A673 (cell line): Measurements from ENCODE around the gene QDPR. TPM values are rescaled to one million over a fixed set of nuclear protein-coding genes. Genes with fewer than 3 reads are reported as not detected.

Experiments
- BruUV-seq: library from RNA; stranded (reverse); fragments of 400-500 nt; replicated peaks from 2 replicates; lab custom pipeline; 2021; lab: Mats Ljungman, UMichigan
- CTCF ChIA-PET: fragments of 300-600 bp; sonication (Branson Sonifier 250); formaldehyde crosslinking; loops from one replicate; lab custom pipeline; 2022; ENCODE audit warnings: antibody characterized with exemption; lab: Charles Lee
- POLR2A ChIA-PET: fragments of 300-600 bp; sonication (Branson Sonifier 250); formaldehyde crosslinking; loops from one replicate; lab custom pipeline; 2022; ENCODE audit warnings: antibody characterized with exemption; ENCODE audit not compliant: low non-redundant PET; lab: Charles Lee
- DNase-seq: peaks from one replicate; pipeline ENCODE4 v3.0.0-alpha.2; 2015; ENCODE audit warnings: low spot score
- H3K27ac ChIP-seq: fragments of 200-600 bp; sonication (generic); 2 replicates; pipeline ENCODE4 v1.5.1; 2016; ENCODE audit warnings: mixed run types, low read depth, mild to moderate bottlenecking, mixed read lengths, antibody characterized with exemption, low read length; ENCODE audit not compliant: poor library complexity, severe bottlenecking
- H3K27me3 ChIP-seq: fragments of 200-600 bp; sonication (generic); replicated peaks from 2 replicates; pipeline ENCODE4 v1.6.1; 2017; ENCODE audit warnings: mixed run types, low read depth, mild to moderate bottlenecking, mixed read lengths, antibody characterized with exemption, low read length; ENCODE audit not compliant: insufficient read depth, poor library complexity
- H3K36me3 ChIP-seq: fragments of 200-600 bp; sonication (generic); 2 replicates; pipeline ENCODE4 v1.6.1; 2016; ENCODE audit warnings: mixed run types, mild to moderate bottlenecking, mixed read lengths, antibody characterized with exemption, low read length; ENCODE audit not compliant: insufficient read depth, poor library complexity, severe bottlenecking
- H3K4me1 ChIP-seq: fragments of 200-600 bp; sonication (generic); 2 replicates; pipeline ENCODE4 v1.6.1; 2017; ENCODE audit warnings: mixed run types, mild to moderate bottlenecking, mixed read lengths, antibody characterized with exemption, low read length; ENCODE audit not compliant: insufficient read depth, poor library complexity, severe bottlenecking
- H3K4me3 ChIP-seq: fragments of 200-600 bp; sonication (generic); 2 replicates; pipeline ENCODE4 v1.5.1; 2016; ENCODE audit warnings: low read depth, mixed run types, mild to moderate bottlenecking, mixed read lengths, low read length; ENCODE audit not compliant: poor library complexity, severe bottlenecking
- H3K9me3 ChIP-seq: fragments of 200-600 bp; sonication (generic); 2 replicates; pipeline ENCODE4 v1.6.1; 2016; ENCODE audit warnings: mixed run types, low read depth, mild to moderate bottlenecking, mixed read lengths, antibody characterized with exemption, low read length; ENCODE audit not compliant: poor library complexity, severe bottlenecking
- EZH2 ChIP-seq: fragments of 200-600 bp; sonication (generic); IDR thresholded peaks from 2 replicates; pipeline ENCODE4 v1.6.1; 2017; ENCODE audit warnings: borderline replicate concordance, low read depth, mild to moderate bottlenecking, mixed read lengths, antibody characterized with exemption, low read length; ENCODE audit not compliant: poor library complexity, severe bottlenecking
- intact Hi-C: fragments of 100-400 bp; cut with micrococcal nuclease; formaldehyde crosslinking; loops from one replicate; pipeline ENCODE4 v1.10.0; 2022; ENCODE audit not compliant: unreplicated experiment
- total RNA-seq: library from RNA; stranded (reverse); gene quantifications from 2 replicates; pipeline ENCODE4 v1.2.3, GENCODE V29; 2021
- TF ChIP-seq, protein P1 (sequence below): fragments of 300-800, 200-600 bp; sonication (generic); conservative IDR thresholded peaks from 2 replicates; pipeline ENCODE4 v1.5.1; 2017; ENCODE audit warnings: low read depth, mild to moderate bottlenecking, antibody characterized with exemption, low read length, moderate library complexity, mixed read lengths

QDPR gene
- total RNA-seq, 1 experiment from 2014 or later: 14.7 TPM

DNA sequence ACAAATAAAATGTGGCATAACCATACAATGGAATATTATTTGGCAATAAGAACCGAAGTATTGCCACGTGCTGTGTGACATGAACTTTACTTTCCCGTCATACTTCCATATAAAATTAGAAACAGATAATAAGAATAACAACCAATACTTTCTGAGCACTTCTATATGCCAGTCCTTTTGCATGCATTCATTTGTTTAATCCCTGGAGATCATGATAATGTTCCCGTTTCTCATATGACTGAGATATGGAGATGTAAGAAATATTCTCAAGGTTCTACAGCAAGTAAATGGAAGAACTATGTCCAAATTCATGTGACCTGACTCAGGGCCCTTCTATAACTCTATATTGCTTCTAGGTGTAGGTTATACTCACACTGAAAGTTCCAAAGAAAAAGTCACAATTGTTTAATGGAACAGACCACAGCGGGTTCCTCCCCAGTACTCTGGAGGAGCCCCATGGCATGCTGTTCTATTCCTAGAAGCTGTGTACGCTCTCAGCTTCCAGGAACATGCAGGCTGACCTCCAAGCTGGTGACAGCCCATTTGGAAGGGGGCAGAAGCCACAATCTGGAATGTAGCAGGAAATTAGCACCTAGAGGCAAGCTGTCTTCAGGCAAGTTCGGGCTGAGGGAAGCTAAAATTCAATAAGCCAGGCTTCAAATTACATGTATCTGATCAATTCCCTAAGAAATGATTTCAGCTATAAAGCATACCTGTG, 31.5 kb downstream of the QDPR start:
- Histone ChIP-seq H3K4me1 (no peaks in the 10 kb centered on the region), H3K27ac (no peak overlapping the region), H3K27me3 (no peaks in the 10 kb centered on the region), H3K9me3 (peaks cover 7% of the 10 kb centered on the region), H3K4me3 (no peak overlapping the region), H3K36me3 (no peaks in the 10 kb centered on the region)
- intact Hi-C loops: no loop called here
- ChIA-PET POLR2A (no interaction called here), CTCF (no interaction called here)
- no peak for DNase-seq
- no peak for TF ChIP-seq EZH2
- TF ChIP-seq, protein P1, sequence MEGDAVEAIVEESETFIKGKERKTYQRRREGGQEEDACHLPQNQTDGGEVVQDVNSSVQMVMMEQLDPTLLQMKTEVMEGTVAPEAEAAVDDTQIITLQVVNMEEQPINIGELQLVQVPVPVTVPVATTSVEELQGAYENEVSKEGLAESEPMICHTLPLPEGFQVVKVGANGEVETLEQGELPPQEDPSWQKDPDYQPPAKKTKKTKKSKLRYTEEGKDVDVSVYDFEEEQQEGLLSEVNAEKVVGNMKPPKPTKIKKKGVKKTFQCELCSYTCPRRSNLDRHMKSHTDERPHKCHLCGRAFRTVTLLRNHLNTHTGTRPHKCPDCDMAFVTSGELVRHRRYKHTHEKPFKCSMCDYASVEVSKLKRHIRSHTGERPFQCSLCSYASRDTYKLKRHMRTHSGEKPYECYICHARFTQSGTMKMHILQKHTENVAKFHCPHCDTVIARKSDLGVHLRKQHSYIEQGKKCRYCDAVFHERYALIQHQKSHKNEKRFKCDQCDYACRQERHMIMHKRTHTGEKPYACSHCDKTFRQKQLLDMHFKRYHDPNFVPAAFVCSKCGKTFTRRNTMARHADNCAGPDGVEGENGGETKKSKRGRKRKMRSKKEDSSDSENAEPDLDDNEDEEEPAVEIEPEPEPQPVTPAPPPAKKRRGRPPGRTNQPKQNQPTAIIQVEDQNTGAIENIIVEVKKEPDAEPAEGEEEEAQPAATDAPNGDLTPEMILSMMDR: no peak
- BruUV-seq: no TSS peak

DNA sequence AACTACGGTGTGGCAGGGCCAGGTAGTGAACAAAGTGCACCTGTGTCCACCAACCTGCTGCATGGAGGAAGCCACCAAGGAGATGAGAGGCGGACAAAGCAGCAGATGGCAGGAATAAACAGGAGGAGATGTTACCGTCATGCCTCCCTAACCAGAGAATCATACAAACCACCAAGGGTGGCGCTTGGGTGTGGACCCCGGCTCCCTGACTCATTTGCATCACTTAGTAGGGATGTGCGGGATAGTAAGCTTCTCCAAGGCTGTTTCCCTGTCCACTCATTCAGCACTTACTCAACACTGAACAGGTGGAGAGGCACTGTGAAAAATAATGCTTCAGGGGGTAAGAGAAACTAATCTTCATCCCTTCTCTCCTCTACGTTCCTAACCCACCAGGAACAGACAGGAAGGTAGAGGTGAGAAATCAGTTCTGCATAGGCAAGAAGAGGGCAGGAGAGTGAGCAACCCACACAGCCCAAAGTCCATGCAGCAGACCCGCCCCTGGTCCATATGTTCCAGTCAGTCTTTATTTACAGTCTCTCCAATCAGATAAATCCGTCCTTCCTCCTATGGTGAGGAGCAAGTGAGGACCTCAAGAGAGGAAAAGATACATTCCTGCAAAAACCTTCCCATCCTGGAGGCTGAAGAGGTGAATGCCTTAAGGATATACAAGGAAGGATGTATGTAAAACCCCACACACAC, 34.0 kb downstream of the QDPR start:
- no TSS peak for BruUV-seq
- Histone ChIP-seq H3K4me1 (no peaks in the 10 kb centered on the region), H3K27me3 (no peaks in the 10 kb centered on the region), H3K36me3 (no peaks in the 10 kb centered on the region), H3K4me3 (no peak overlapping the region), H3K27ac (no peak overlapping the region), H3K9me3 (peaks cover 7% of the 10 kb centered on the region)
- ChIA-PET POLR2A (no interaction called here), CTCF (no interaction called here)
- intact Hi-C loops: no loop called here
- no peak for DNase-seq
- TF ChIP-seq, protein P1: no peak
- no peak for TF ChIP-seq EZH2

DNA sequence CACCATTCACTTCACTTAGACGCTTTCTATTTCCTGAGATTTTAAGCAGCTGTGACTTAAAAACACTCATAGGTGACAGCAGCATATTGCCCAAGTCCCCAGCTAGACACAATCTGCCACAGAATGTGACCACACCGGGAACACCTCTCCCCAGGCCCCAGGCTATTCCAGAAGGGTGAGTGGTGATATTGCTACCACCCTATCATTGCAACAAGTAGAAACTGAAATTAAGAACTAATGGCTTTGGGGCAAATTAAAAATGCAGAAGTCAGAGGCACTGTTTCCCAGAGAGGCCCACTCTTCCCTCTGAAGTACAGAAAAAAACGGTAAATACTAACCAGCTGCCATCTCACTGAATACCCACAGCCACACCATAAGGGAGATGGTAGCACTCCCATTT, 35.0 kb downstream of the QDPR start:
- no peak overlapping the region for H3K27ac ChIP-seq
- intact Hi-C loops: no loop called here
- POLR2A ChIA-PET: no interaction called here
- BruUV-seq: no TSS peak
- H3K4me3 ChIP-seq: no peak overlapping the region
- no peak for DNase-seq
- no peaks in the 10 kb centered on the region for H3K36me3 ChIP-seq
- peaks cover 7% of the 10 kb centered on the region for H3K9me3 ChIP-seq
- no peaks in the 10 kb centered on the region for H3K27me3 ChIP-seq
- CTCF ChIA-PET: no interaction called here
- no peaks in the 10 kb centered on the region for H3K4me1 ChIP-seq
- TF ChIP-seq, protein P1: no peak
- no peak for TF ChIP-seq EZH2
